H9 (cell line): Measurements from ENCODE around the gene RLBP1. TPM values are rescaled to one million over a fixed set of nuclear protein-coding genes. Genes with fewer than 3 reads are reported as not detected.

Experiments
- DNase-seq: peaks from one replicate; pipeline ENCODE4 v3.0.0-alpha.2; 2017
- H2AFZ ChIP-seq: one replicate; pipeline ENCODE4 v1.6.1; 2013; ENCODE audit warnings: mild to moderate bottlenecking, low read length, control low read depth, moderate library complexity
- H2AK5ac ChIP-seq: 2 replicates; pipeline ENCODE4 v1.6.1; 2013; ENCODE audit warnings: low read length, control low read depth, mixed read lengths; ENCODE audit not compliant: insufficient read length
- H2BK120ac ChIP-seq: one replicate; pipeline ENCODE4 v1.6.1; 2013; ENCODE audit warnings: low read depth, mild to moderate bottlenecking, low read length, control low read depth, inconsistent platforms; ENCODE audit not compliant: poor library complexity, severe bottlenecking
- H2BK12ac ChIP-seq: 2 replicates; pipeline ENCODE4 v1.6.1; 2013; ENCODE audit warnings: low read length, control low read depth, mixed read lengths, low read depth; ENCODE audit not compliant: insufficient read length
- H2BK15ac ChIP-seq: 2 replicates; pipeline ENCODE4 v1.6.1; 2013; ENCODE audit warnings: low read depth, low read length, control low read depth
- H2BK20ac ChIP-seq: one replicate; pipeline ENCODE4 v1.6.1; 2013; ENCODE audit warnings: low read depth, mild to moderate bottlenecking, low read length, control low read depth, inconsistent platforms; ENCODE audit not compliant: poor library complexity, severe bottlenecking
- H2BK5ac ChIP-seq: 2 replicates; pipeline ENCODE4 v1.6.1; 2013; ENCODE audit warnings: low read length, control low read depth, mixed read lengths; ENCODE audit not compliant: insufficient read length
- H3K14ac ChIP-seq: 2 replicates; pipeline ENCODE4 v1.6.1; 2013; ENCODE audit warnings: low read length, control low read depth; ENCODE audit not compliant: insufficient read depth
- H3K18ac ChIP-seq: 2 replicates; pipeline ENCODE4 v1.6.1; 2013; ENCODE audit warnings: low read depth, mild to moderate bottlenecking, mixed read lengths, low read length, control low read depth; ENCODE audit not compliant: insufficient read length
- H3K23ac ChIP-seq: 2 replicates; pipeline ENCODE4 v1.6.1; 2013; ENCODE audit warnings: low read length, control low read depth, mixed read lengths, low read depth; ENCODE audit not compliant: insufficient read length
- H3K23me2 ChIP-seq: 2 replicates; pipeline ENCODE4 v1.6.1; 2013; ENCODE audit warnings: low read depth, mild to moderate bottlenecking, mixed read lengths, low read length, control low read depth; ENCODE audit not compliant: insufficient read length, poor library complexity, severe bottlenecking
- H3K27ac ChIP-seq: 2 replicates; pipeline ENCODE4 v1.5.1; 2013; ENCODE audit warnings: low read length, control low read depth, mixed read lengths, low read depth; ENCODE audit not compliant: insufficient read length
- H3K27me3 ChIP-seq: 2 replicates; pipeline ENCODE4 v1.6.1; 2013; ENCODE audit warnings: low read length, control low read depth, inconsistent platforms; ENCODE audit not compliant: insufficient read depth
- H3K4ac ChIP-seq: 2 replicates; pipeline ENCODE4 v1.6.1; 2013; ENCODE audit warnings: low read depth, mild to moderate bottlenecking, control low read depth, inconsistent platforms, low read length, moderate library complexity
- H3K4me1 ChIP-seq: 2 replicates; pipeline ENCODE4 v1.6.1; 2013; ENCODE audit warnings: low read length, control low read depth, inconsistent platforms; ENCODE audit not compliant: insufficient read depth
- H3K4me2 ChIP-seq: 2 replicates; pipeline ENCODE4 v1.6.1; 2013; ENCODE audit warnings: low read length, control low read depth, mixed read lengths; ENCODE audit not compliant: insufficient read length, insufficient read depth
- H3K56ac ChIP-seq: 2 replicates; pipeline ENCODE4 v1.6.1; 2013; ENCODE audit warnings: low read depth, mild to moderate bottlenecking, mixed read lengths, low read length, control low read depth; ENCODE audit not compliant: insufficient read length
- H3K79me1 ChIP-seq: 2 replicates; pipeline ENCODE4 v1.6.1; 2013; ENCODE audit warnings: low read depth, mild to moderate bottlenecking, moderate library complexity, low read length, control low read depth, inconsistent platforms; ENCODE audit not compliant: insufficient read depth, poor library complexity, severe bottlenecking
- H3K79me2 ChIP-seq: 2 replicates; pipeline ENCODE4 v1.6.1; 2013; ENCODE audit warnings: low read length, control low read depth, inconsistent platforms; ENCODE audit not compliant: insufficient read depth
- H3K9ac ChIP-seq: 2 replicates; pipeline ENCODE4 v1.6.1; 2013; ENCODE audit warnings: low read length, control low read depth, mixed read lengths; ENCODE audit not compliant: insufficient read length; ENCODE audit errors: extremely low read depth
- H3K9me3 ChIP-seq: one replicate; pipeline ENCODE4 v1.6.1; 2013; ENCODE audit warnings: low read depth, low read length, inconsistent platforms; ENCODE audit not compliant: control insufficient read depth
- H3T11ph ChIP-seq: one replicate; pipeline ENCODE4 v1.6.1; 2013; ENCODE audit warnings: mild to moderate bottlenecking, low read length, control low read depth, inconsistent platforms
- H4K20me1 ChIP-seq: one replicate; pipeline ENCODE4 v1.6.1; 2013; ENCODE audit not compliant: control insufficient read depth, insufficient read length, insufficient read depth
- H4K5ac ChIP-seq: 2 replicates; pipeline ENCODE4 v1.6.1; 2013; ENCODE audit warnings: low read depth, mild to moderate bottlenecking, mixed read lengths, low read length, control low read depth; ENCODE audit not compliant: insufficient read length
- H4K8ac ChIP-seq: replicated peaks from 2 replicates; pipeline ENCODE4 v1.6.1; 2013; ENCODE audit warnings: low read length, control low read depth, mixed read lengths, low read depth; ENCODE audit not compliant: insufficient read length
- H4K91ac ChIP-seq: 2 replicates; pipeline ENCODE4 v1.6.1; 2013; ENCODE audit warnings: low read depth, mild to moderate bottlenecking, moderate library complexity, mixed read lengths, low read length, control low read depth; ENCODE audit not compliant: insufficient read length
- H3K27ac Mint-ChIP-seq, 3 experiments: 2 replicates in 2 of 3; 3 replicates in 1 of 3; pipeline ENCODE4 v1.8.0; 2020 to 2021; ENCODE audit warnings: mixed read lengths in 3 of 3, mild to moderate bottlenecking in 1 of 3, moderate library complexity in 1 of 3
- H3K27me3 Mint-ChIP-seq: 2 replicates; pipeline ENCODE4 v1.8.0; 2021; ENCODE audit warnings: low read depth, mild to moderate bottlenecking, moderate library complexity, mixed read lengths
- H3K36me3 Mint-ChIP-seq, 3 experiments: 2 replicates in 2 of 3; 3 replicates in 1 of 3; pipeline ENCODE4 v1.8.0; 2020 to 2021; ENCODE audit warnings: low read depth in 3 of 3, mixed read lengths in 3 of 3; ENCODE audit not compliant: insufficient read depth in 1 of 3
- H3K4me1 Mint-ChIP-seq, 2 experiments: 2 replicates each; pipeline ENCODE4 v1.8.0; 2020; ENCODE audit warnings: mixed read lengths in 2 of 2
- H3K4me3 Mint-ChIP-seq, 2 experiments: 2 replicates in 1 of 2; 3 replicates in 1 of 2; pipeline ENCODE4 v1.8.0; 2020 to 2021; ENCODE audit warnings: mild to moderate bottlenecking in 2 of 2, mixed read lengths in 2 of 2, moderate library complexity in 1 of 2
- H3K9me3 Mint-ChIP-seq, 2 experiments: 2 replicates in 1 of 2; 3 replicates in 1 of 2; pipeline ENCODE4 v1.8.0; 2020; ENCODE audit warnings: mild to moderate bottlenecking in 2 of 2, mixed read lengths in 2 of 2, moderate library complexity in 1 of 2
- CTCF ChIP-seq: fragments of 200-600 bp; sonication (generic); conservative IDR thresholded peaks from 3 replicates; pipeline ENCODE4 v1.8.0; 2021; ENCODE audit warnings: antibody characterized with exemption, mild to moderate bottlenecking
- WGBS: extraction: QIAGEN DNeasy Blood & Tissue Kit; methylation state at CpG from one replicate; pipeline ENCODE4 v1.1.7; 2013; ENCODE audit warnings: missing lambda C conversion rate, low lambda C conversion rate, mixed read lengths; ENCODE audit not compliant: insufficient read length; ENCODE audit errors: extremely low coverage; 5-methylcytosine and 5-hydroxymethylcytosine counted together
- total RNA-seq: library from RNA; stranded (reverse); gene quantifications from 2 replicates; pipeline ENCODE4 v1.2.1, GENCODE V29; 2021

Gene RLBP1
- total RNA-seq, 1 experiment from 2014 or later = not detected

GRCh38 chr15:89247446-89247845 lies 26.1 kb upstream of the RLBP1 start:
- peaks cover 42 to 54% (median 54%) of the 10 kb centered on the region in 3 experiments for H3K36me3 Mint-ChIP-seq
- Histone ChIP-seq H4K5ac (no peak overlapping the region), H4K8ac (no peak overlapping the region)

More at GRCh38 chr15:89247446-89247845, 26.1 kb upstream of the RLBP1 start:
- H3K4me2 ChIP-seq = no peak overlapping the region
- H3K23ac ChIP-seq = no peak overlapping the region
- H2BK20ac ChIP-seq = no peak overlapping the region
- peaks cover 14% of the 10 kb centered on the region; the same call in 1 of the 2 replicates for H3K79me2 ChIP-seq
- Mint-ChIP-seq H3K27me3 (peaks cover 8% of the 10 kb centered on the region), H3K9me3 (peaks cover 8 to 13% of the 10 kb centered on the region in 2 experiments), H3K4me3 (no peak overlapping the region), H3K27ac (no peak overlapping the region), H3K4me1 (peaks cover 21 to 27% of the 10 kb centered on the region in 2 experiments)
- no peak overlapping the region for H3K14ac ChIP-seq
- no peak overlapping the region for H3K4ac ChIP-seq
- H2BK5ac ChIP-seq = no peak overlapping the region
- no CpG with 5 or more reads among the region's 2 CpGs for WGBS
- TF ChIP-seq CTCF = no peak
- H3K9ac ChIP-seq = no peak overlapping the region
- H3K18ac ChIP-seq = no peak overlapping the region
- H3T11ph ChIP-seq = no peak overlapping the region
- H4K20me1 ChIP-seq = no peaks in the 10 kb centered on the region
- H2AK5ac ChIP-seq = no peak overlapping the region
- no peaks in the 10 kb centered on the region; the same call in 1 of the 2 replicates for H3K27me3 ChIP-seq
- peaks cover 17% of the 10 kb centered on the region for H3K23me2 ChIP-seq
- H3K9me3 ChIP-seq = no peaks in the 10 kb centered on the region
- no peaks in the 10 kb centered on the region for H3K4me1 ChIP-seq
- no peak overlapping the region for H3K27ac ChIP-seq
- H3K79me1 ChIP-seq = peaks cover 2% of the 10 kb centered on the region
- DNase-seq = no peak
- H2BK12ac ChIP-seq = no peak overlapping the region
- H3K56ac ChIP-seq = no peak overlapping the region
- no peak overlapping the region for H2BK120ac ChIP-seq
- H2AFZ ChIP-seq = no peak overlapping the region
- H4K91ac ChIP-seq = no peak overlapping the region
- H2BK15ac ChIP-seq = no peak overlapping the region
